DOHH2 (cell line): ENCODE data around the gene MGAT4B.

Experiments
- H3F3A ChIP-seq: fragments of 200-600 bp; sonication (generic), shearing (Covaris generic); 2 replicates; pipeline ENCODE4 v1.6.0; 2016; ENCODE audit warnings: antibody characterized with exemption, mild to moderate bottlenecking; ENCODE audit not compliant: control insufficient read depth, insufficient read depth
- H3K27ac ChIP-seq: fragments of 200-600 bp; sonication (generic); 2 replicates; pipeline ENCODE4 v1.5.1; 2014; ENCODE audit warnings: low read depth, mild to moderate bottlenecking, low read length, moderate library complexity
- H3K27me3 ChIP-seq: fragments of 200-600 bp; sonication (generic); 2 replicates; pipeline ENCODE4 v1.6.1; 2014; ENCODE audit warnings: mild to moderate bottlenecking, low read length, mixed read lengths; ENCODE audit not compliant: control insufficient read depth
- H3K36me3 ChIP-seq: fragments of 200-600 bp; sonication (generic); 2 replicates; pipeline ENCODE4 v1.6.1; 2014; ENCODE audit warnings: mild to moderate bottlenecking, low read length, moderate library complexity, mixed read lengths; ENCODE audit not compliant: control insufficient read depth
- H3K4me1 ChIP-seq: fragments of 200-600 bp; sonication (generic); 2 replicates; pipeline ENCODE4 v1.6.1; 2014; ENCODE audit warnings: mild to moderate bottlenecking, low read length, mixed read lengths; ENCODE audit not compliant: control insufficient read depth
- H3K4me2 ChIP-seq: fragments of 200-600 bp; sonication (generic); 2 replicates; pipeline ENCODE4 v1.6.0; 2014; ENCODE audit warnings: mild to moderate bottlenecking, low read length, moderate library complexity
- H3K4me3 ChIP-seq: fragments of 200-600 bp; sonication (generic); 2 replicates; pipeline ENCODE4 v1.5.1; 2014; ENCODE audit warnings: mild to moderate bottlenecking, low read length, mixed read lengths
- H3K79me2 ChIP-seq: fragments of 200-600 bp; sonication (generic); 2 replicates; pipeline ENCODE4 v1.6.1; 2014; ENCODE audit warnings: mild to moderate bottlenecking, low read length, mixed read lengths; ENCODE audit not compliant: control insufficient read depth
- H3K9me2 ChIP-seq: fragments of 200-600 bp; sonication (generic); replicated peaks from 2 replicates; pipeline ENCODE4 v1.6.1; 2014; ENCODE audit warnings: mild to moderate bottlenecking, low read length, mixed read lengths; ENCODE audit not compliant: control insufficient read depth
- H3K9me3 ChIP-seq: fragments of 200-600 bp; sonication (generic); 2 replicates; pipeline ENCODE4 v1.6.1; 2014; ENCODE audit warnings: antibody characterized with exemption, low read length, mixed read lengths; ENCODE audit not compliant: control insufficient read depth, insufficient read depth
- H4K20me1 ChIP-seq: fragments of 200-600 bp; sonication (generic); 2 replicates; pipeline ENCODE4 v1.6.0; 2014; ENCODE audit warnings: low read depth, mild to moderate bottlenecking, antibody characterized with exemption, low read length, moderate library complexity; ENCODE audit not compliant: control insufficient read depth, insufficient read depth
- EZH2phosphoT487 ChIP-seq: fragments of 200-600 bp; sonication (generic); IDR thresholded peaks from 2 replicates; pipeline ENCODE4 v1.6.1; 2017; ENCODE audit warnings: borderline replicate concordance, mild to moderate bottlenecking, antibody characterized with exemption, low read length, moderate library complexity, mixed read lengths
- TF ChIP-seq, protein P1 (sequence below): fragments of 200-600 bp; sonication (generic); IDR thresholded peaks from one replicate; pipeline ENCODE4 v1.5.1; 2014; ENCODE audit warnings: antibody characterized with exemption, mild to moderate bottlenecking, low read depth, low read length; ENCODE audit not compliant: poor library complexity, severe bottlenecking

MGAT4B gene

GRCh38 chr5:179819296-179820126, 12.8 kb upstream of the MGAT4B start:
- Histone ChIP-seq H3K27me3 (no peaks in the 10 kb centered on the region), H3F3A (peaks cover 8% of the 10 kb centered on the region; the same call in 1 of the 2 replicates), H3K36me3 (peaks cover 23% of the 10 kb centered on the region), H4K20me1 (peaks cover 12% of the 10 kb centered on the region; the same call in 1 of the 2 replicates), H3K27ac (peak overlapping the region; percentile 17), H3K79me2 (peaks cover 27% of the 10 kb centered on the region), H3K4me1 (peaks cover 37% of the 10 kb centered on the region), H3K4me3 (peak overlapping the region; percentile 75), H3K9me2 (no peaks in the 10 kb centered on the region), H3K9me3 (no peaks in the 10 kb centered on the region), H3K4me2 (peak overlapping the region; percentile 98)
- TF ChIP-seq, protein P1, sequence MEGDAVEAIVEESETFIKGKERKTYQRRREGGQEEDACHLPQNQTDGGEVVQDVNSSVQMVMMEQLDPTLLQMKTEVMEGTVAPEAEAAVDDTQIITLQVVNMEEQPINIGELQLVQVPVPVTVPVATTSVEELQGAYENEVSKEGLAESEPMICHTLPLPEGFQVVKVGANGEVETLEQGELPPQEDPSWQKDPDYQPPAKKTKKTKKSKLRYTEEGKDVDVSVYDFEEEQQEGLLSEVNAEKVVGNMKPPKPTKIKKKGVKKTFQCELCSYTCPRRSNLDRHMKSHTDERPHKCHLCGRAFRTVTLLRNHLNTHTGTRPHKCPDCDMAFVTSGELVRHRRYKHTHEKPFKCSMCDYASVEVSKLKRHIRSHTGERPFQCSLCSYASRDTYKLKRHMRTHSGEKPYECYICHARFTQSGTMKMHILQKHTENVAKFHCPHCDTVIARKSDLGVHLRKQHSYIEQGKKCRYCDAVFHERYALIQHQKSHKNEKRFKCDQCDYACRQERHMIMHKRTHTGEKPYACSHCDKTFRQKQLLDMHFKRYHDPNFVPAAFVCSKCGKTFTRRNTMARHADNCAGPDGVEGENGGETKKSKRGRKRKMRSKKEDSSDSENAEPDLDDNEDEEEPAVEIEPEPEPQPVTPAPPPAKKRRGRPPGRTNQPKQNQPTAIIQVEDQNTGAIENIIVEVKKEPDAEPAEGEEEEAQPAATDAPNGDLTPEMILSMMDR = no peak
- TF ChIP-seq EZH2phosphoT487 = no peak

- Histone ChIP-seq H3F3A (peaks cover 8% of the 10 kb centered on the region; the same call in 1 of the 2 replicates), H3K4me1 (peaks cover 37% of the 10 kb centered on the region), H3K9me2 (no peaks in the 10 kb centered on the region), H3K4me2 (peak overlapping the region; percentile 98), H3K36me3 (peaks cover 16% of the 10 kb centered on the region; the same call in 1 of the 2 replicates), H4K20me1 (peaks cover 12% of the 10 kb centered on the region; the same call in 1 of the 2 replicates), H3K79me2 (peaks cover 27% of the 10 kb centered on the region), H3K27ac (peak overlapping the region; percentile 17; the same call in 1 of the 2 replicates), H3K27me3 (no peaks in the 10 kb centered on the region), H3K9me3 (no peaks in the 10 kb centered on the region), H3K4me3 (peak overlapping the region; percentile 75)
- TF ChIP-seq, protein P1 = no peak
- no peak for TF ChIP-seq EZH2phosphoT487
Observed at GRCh38 chr5:179818746-179819295, 12.2 kb upstream of the MGAT4B start.

DNA sequence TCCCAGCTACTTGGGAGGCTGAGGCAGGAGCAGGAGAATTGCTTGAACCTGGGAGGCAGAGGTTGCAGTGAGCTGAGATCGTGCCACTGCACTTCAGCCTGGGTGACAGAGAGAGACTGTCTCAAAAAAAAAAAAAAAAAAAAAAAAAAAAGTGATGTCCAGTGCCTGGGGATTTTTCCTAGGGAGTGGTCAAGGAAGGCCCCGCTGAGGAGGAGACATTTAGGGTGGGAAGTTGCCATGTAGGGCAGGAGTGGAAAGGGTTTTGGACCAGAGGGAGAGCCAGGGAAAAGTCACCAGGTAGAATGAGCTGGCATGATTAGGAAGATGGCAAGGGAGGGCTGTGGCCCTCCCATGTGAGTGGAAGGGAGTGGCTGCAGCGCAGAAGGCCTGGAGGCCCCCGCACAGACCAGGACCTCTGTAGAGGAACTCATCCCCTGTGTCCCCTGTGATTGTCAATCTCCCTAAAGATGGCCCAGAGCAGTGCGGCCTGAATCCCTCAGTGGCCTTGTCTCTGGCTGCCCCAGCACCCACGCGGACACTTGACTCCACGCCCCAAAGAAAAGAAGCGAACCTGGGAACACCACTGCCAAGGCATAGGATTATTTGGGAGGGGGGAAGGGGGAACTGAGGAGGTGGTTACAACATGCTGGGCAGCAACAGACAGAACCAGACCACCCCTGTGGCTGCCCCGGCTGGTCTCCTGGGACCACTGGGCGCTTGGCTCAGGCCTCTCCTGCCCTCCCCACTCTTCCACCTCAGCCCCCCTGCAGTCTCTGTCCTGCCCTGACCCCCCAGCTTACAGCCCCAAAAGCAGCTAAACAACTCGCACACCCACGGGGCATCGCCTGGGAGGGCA, 11.5 kb upstream of the MGAT4B start:
- Histone ChIP-seq H3K27ac (no peak overlapping the region), H3K27me3 (no peaks in the 10 kb centered on the region), H3K9me3 (no peaks in the 10 kb centered on the region), H3K79me2 (peaks cover 27% of the 10 kb centered on the region), H3K9me2 (no peaks in the 10 kb centered on the region), H4K20me1 (peaks cover 12% of the 10 kb centered on the region; the same call in 1 of the 2 replicates), H3K36me3 (peaks cover 11% of the 10 kb centered on the region; the same call in 1 of the 2 replicates), H3K4me3 (peak overlapping the region; percentile 75), H3K4me1 (peaks cover 37% of the 10 kb centered on the region), H3F3A (peaks cover 8% of the 10 kb centered on the region; the same call in 1 of the 2 replicates), H3K4me2 (peak overlapping the region; percentile 98)
- TF ChIP-seq, protein P1 = no peak
- TF ChIP-seq EZH2phosphoT487 = no peak
